Psoas muscle (tissue), 8 donors: Measurements from ENCODE around the gene MCUR1. TPM values are rescaled to one million over a fixed set of nuclear protein-coding genes. Genes with fewer than 3 reads are reported as not detected.
"Not testable (repeated sequence)": the region's sequence is repeated elsewhere in the genome, so short reads cannot be mapped to it uniquely, and the experiment has no call there.

Experiments
- ATAC-seq, 4 donors: fragments of 200-7000 bp; cut with Tn5 transposase; one replicate each; pipeline ENCODE4 v1.9.1; 2020; ENCODE audit warnings: moderate library complexity in 3 of 4, mild to moderate bottlenecking in 2 of 4
- DNase-seq, 2 donors: peaks; one replicate each; pipeline ENCODE4 v3.0.0-alpha.2; 2020
- H3K27ac ChIP-seq: fragments of 200-600 bp; one replicate; pipeline ENCODE4 v1.8.0; 2022
- H3K27me3 ChIP-seq, 3 donors: fragments of 200-600 bp in 1 of 3; one replicate each; pipeline versions ENCODE4 v1.6.1 to v1.8.0; 2013 to 2022; ENCODE audit warnings: low read length in 2 of 3, mild to moderate bottlenecking in 2 of 3, moderate library complexity in 1 of 3; ENCODE audit not compliant: insufficient read depth in 3 of 3
- H3K36me3 ChIP-seq, 2 donors: fragments of 200-600 bp in 1 of 2; one replicate each; pipeline versions ENCODE4 v1.6.1 to v1.8.0; 2013 to 2022; ENCODE audit warnings: low read depth in 1 of 2, mild to moderate bottlenecking in 1 of 2, moderate library complexity in 1 of 2; ENCODE audit not compliant: insufficient read depth in 1 of 2
- H3K4me1 ChIP-seq: fragments of 200-600 bp; one replicate; pipeline ENCODE4 v1.8.0; 2022
- H3K4me3 ChIP-seq: fragments of 200-600 bp; one replicate; pipeline ENCODE4 v1.8.0; 2022; ENCODE audit warnings: mild to moderate bottlenecking
- H3K9me3 ChIP-seq: fragments of 200-600 bp; one replicate; pipeline ENCODE4 v1.8.0; 2022
- WGBS, 3 donors: extraction: QIAGEN DNeasy Blood & Tissue Kit; methylation state at CpG; one replicate each; pipeline versions ENCODE4 v1.1.6 to v1.1.7; 2013; 5-methylcytosine and 5-hydroxymethylcytosine counted together
- intact Hi-C, 2 donors: fragments of 100-400 bp; cut with DNase I; formaldehyde crosslinking; loops; one replicate each; pipeline versions ENCODE4 v1.11.0 to v1.14.2; 2022
- polyA plus RNA-seq, 3 donors: library from polyadenylated mRNA; stranded (reverse); fragments of 200-250 nt; gene quantifications; one replicate each; pipeline ENCODE4 v1.2.3, GENCODE V29; 2013
- total RNA-seq, 4 donors: library from RNA; stranded (reverse); fragmentation: NEBNext Ultra II Directional in 2 of 4; extraction: Animal tissue kit (Norgen Biotek cat#: 25700) in 2 of 4; gene quantifications; one replicate each; pipeline versions ENCODE4 v1.2.1 to v1.2.4, GENCODE V29; 2021 to 2023
- TF ChIP-seq, protein P1 (sequence below): fragments of 200-600 bp; IDR thresholded peaks from one replicate; pipeline ENCODE4 v1.8.0; 2022; ENCODE audit warnings: antibody characterized with exemption
- donor health status: healthy with polysubstance abuse.
- donor health status: DM: no; HTN: no; CAD: no; lungs with moderate emphysema.
- donor health status: Bipolar disorder and iron deficiency.
- donor health status: healthy.
- donor health status: DM: yes; HTN: yes; CAD: no.
- donor health status: DM: no; HTN: no; CAD: no.
- donor health status: DM: no; HTN: no; CAD: no.
- donor health status: DM: yes; HTN: yes; CAD: no.

MCUR1 gene
- total and polyA plus RNA-seq, 7 donors = 17.9 to 31.9 (median 20.5) TPM

DNA sequence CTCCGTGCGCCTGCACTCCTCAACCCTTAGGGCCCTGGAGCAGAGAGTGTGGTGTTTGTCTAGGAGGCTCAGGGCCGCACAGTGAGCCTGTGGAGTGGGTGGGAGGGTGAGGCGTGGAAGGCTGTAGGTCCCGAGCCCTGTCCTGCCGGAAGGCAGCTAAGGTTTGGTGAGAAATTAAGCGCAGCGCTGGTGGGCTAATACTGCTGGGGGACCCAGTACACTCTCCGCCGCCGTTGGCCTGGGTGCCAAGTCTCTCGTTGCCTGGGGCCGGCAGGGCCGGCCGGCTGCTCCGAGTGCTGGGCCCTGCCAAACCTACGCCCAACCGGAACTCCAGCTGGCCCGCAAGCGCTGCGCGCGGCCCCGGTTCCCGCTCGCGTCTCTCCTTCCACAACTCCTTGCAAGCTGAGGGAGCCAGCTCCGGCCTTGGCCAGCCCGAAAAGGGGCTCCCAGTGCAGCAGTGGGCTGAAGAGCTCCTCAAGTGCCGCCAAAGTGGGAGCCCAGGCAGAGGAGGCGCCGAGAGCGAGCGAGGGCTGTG, 40.4 kb upstream of the MCUR1 start:
- H3K36me3 ChIP-seq = no peaks in the 10 kb centered on the region
- TF ChIP-seq, protein P1, sequence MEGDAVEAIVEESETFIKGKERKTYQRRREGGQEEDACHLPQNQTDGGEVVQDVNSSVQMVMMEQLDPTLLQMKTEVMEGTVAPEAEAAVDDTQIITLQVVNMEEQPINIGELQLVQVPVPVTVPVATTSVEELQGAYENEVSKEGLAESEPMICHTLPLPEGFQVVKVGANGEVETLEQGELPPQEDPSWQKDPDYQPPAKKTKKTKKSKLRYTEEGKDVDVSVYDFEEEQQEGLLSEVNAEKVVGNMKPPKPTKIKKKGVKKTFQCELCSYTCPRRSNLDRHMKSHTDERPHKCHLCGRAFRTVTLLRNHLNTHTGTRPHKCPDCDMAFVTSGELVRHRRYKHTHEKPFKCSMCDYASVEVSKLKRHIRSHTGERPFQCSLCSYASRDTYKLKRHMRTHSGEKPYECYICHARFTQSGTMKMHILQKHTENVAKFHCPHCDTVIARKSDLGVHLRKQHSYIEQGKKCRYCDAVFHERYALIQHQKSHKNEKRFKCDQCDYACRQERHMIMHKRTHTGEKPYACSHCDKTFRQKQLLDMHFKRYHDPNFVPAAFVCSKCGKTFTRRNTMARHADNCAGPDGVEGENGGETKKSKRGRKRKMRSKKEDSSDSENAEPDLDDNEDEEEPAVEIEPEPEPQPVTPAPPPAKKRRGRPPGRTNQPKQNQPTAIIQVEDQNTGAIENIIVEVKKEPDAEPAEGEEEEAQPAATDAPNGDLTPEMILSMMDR = no peak
- no peaks in the 10 kb centered on the region for H3K9me3 ChIP-seq
- intact Hi-C loops = no loop called here
- DNase-seq = no peak
- ATAC-seq = no peak
- WGBS, 3 donors = 86 to 93% (median 89%) methylated on average over 34 of the region's 34 CpGs
- H3K27ac ChIP-seq = no peak overlapping the region
- H3K4me1 ChIP-seq = no peaks in the 10 kb centered on the region
- H3K4me3 ChIP-seq = no peak overlapping the region
- H3K27me3 ChIP-seq = peaks cover 0 to 21% (median 2%) of the 10 kb centered on the region in 3 donors

DNA sequence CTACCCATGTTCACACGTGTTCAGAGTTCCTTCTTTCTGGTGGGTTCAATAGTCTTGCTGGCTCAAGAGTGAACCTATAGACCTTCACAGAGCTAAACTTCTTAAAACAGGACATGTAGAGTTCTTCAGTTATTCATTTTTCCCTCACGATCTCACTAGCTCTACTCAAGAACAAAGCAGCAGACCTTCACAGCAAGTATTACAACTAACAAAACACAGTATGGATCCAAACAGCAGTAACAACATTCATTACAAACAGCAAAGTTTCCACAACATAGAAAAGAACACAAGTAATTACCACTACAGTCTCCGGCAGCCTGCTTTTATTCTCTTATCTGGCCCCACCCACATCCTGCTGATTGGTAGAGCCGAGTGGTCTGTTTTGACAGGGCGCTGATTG, 39.5 kb upstream of the MCUR1 start:
- WGBS, 3 donors = 87 to 90% (median 89%) methylated on average over 5 of the region's 5 CpGs
- H3K4me1 ChIP-seq = no peaks in the 10 kb centered on the region
- no peak for DNase-seq
- no peaks in the 10 kb centered on the region for H3K36me3 ChIP-seq
- intact Hi-C loops = no loop called here
- no peaks in the 10 kb centered on the region for H3K9me3 ChIP-seq
- peaks cover 0 to 14% (median 0%) of the 10 kb centered on the region in 3 donors for H3K27me3 ChIP-seq
- H3K4me3 ChIP-seq = no peak overlapping the region
- TF ChIP-seq, protein P1 = no peak
- no peak overlapping the region for H3K27ac ChIP-seq
- ATAC-seq = no peak

DNA sequence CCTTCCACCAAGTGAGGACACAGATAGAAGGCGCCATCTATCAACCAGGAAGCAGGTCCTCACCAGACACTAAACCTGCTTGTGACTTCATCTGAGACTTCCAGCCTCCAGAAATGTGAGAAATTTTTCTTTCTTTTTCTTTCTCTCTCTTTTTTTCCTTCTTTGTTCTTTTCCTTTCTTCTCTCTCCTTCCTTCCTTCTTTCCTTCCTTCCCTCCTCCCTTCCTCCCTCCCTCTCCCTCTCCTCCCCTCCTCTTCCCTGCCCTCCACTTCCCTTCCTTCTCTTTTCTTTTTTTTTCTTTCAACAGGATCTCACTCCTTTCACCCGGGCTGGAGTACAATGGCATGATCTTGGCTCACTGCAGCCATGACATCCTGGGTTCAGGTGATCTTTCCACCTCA, 37.4 kb upstream of the MCUR1 start:
- TF ChIP-seq, protein P1 = no peak
- WGBS, 3 donors = 75 to 85% (median 82%) methylated on average over 2 of the region's 2 CpGs
- intact Hi-C loops = no loop called here
- Histone ChIP-seq H3K9me3 (no peaks in the 10 kb centered on the region), H3K27me3 (no peaks in the 10 kb centered on the region), H3K4me1 (no peaks in the 10 kb centered on the region), H3K4me3 (no peak overlapping the region), H3K36me3 (no peaks in the 10 kb centered on the region), H3K27ac (no peak overlapping the region)
- no peak for ATAC-seq
- no peak for DNase-seq

DNA sequence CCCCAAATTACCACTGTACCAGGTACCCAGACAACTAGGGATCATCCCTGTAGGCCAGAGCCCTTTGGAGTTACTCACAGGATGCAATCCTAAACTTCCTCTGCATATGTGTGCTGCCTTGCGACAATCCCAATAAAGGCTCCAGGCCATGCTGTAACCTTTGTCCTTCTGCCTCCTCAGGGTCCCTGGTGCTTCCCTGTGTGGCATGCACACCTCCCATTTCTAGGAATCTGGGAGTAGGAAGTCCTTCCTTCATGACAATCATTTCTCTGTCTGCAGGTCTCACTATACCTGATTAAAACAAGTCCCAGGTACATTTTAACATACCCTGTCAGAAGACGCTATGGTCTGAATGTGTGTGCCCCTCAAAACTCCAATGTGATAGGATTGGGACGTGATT, 37.0 kb upstream of the MCUR1 start:
- no peaks in the 10 kb centered on the region for H3K4me1 ChIP-seq
- 94 to 97% (median 95%) methylated on average over 3 of the region's 3 CpGs for WGBS, 3 donors
- TF ChIP-seq, protein P1 = no peak
- no peak overlapping the region for H3K4me3 ChIP-seq
- no peaks in the 10 kb centered on the region for H3K9me3 ChIP-seq
- H3K27ac ChIP-seq = no peak overlapping the region
- ATAC-seq = no peak
- H3K36me3 ChIP-seq = no peaks in the 10 kb centered on the region
- DNase-seq = no peak
- H3K27me3 ChIP-seq = no peaks in the 10 kb centered on the region
- intact Hi-C loops = no loop called here

DNA sequence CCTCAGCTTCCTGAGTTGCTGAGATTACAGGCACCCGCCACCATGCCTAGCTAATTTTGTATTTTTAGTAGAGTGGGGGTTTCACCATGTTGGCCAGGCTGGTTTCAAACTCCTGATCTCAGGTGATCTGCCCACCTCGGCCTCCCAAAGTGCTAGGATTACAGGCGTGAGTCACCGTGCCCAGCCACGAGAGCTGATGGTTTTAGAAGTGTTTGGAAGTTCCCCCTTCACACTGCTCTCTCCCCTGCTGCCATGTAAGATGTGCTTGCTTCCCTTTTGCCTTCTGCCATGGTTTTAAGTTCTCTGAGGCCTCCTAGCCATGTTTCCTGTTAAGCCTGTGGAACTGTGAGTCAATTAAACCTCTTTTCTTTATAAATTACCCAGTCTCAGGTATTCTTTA, 36.3 kb upstream of the MCUR1 start:
- H3K9me3 ChIP-seq, H3K4me3 ChIP-seq, H3K36me3 ChIP-seq, intact Hi-C loops, H3K27me3 ChIP-seq, H3K4me1 ChIP-seq, DNase-seq, ATAC-seq, H3K27ac ChIP-seq: not testable (repeated sequence)
- 92 to 95% (median 94%) methylated on average over 5 of the region's 5 CpGs for WGBS, 3 donors
